Hindlimb muscle (tissue), 1 donor: Measurements from ENCODE around the gene PON3. TPM values are rescaled to one million over a fixed set of nuclear protein-coding genes. Genes with fewer than 3 reads are reported as not detected.
"Not testable (repeated sequence)": the region's sequence is repeated elsewhere in the genome, so short reads cannot be mapped to it uniquely, and the experiment has no call there.

ENCODE experiments used
- DNase-seq: peaks from one replicate; pipeline ENCODE4 v3.0.0-alpha.2; 2013
- polyA plus RNA-seq: library from polyadenylated mRNA; unstranded; fragments of 120-200 nt; gene quantifications from one replicate; pipeline ENCODE4 v1.2.1, GENCODE V29; 2013; ENCODE audit not compliant: insufficient read length

Gene PON3
- polyA plus RNA-seq, 1 donor = 5.6 TPM

DNA sequence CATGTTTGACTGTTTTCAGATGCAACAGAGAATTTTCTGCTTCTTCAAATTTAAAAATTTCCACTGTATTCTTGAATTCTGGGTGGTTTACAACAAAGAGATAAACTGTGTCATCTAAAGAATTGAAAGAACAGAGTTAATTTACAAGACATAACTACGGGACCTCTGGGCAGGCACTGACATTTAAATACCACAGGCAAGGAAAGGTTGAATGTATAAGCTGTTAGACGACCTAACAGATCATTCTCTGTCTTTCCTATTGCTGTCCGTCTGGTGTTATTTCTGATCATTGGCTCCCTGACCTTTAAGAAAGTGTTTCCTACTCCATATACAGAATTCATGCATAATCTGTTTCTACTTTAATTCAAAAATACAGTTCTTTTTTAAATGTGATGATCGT, 15.5 kb upstream of the PON3 start:
- DNase-seq = no peak

DNA sequence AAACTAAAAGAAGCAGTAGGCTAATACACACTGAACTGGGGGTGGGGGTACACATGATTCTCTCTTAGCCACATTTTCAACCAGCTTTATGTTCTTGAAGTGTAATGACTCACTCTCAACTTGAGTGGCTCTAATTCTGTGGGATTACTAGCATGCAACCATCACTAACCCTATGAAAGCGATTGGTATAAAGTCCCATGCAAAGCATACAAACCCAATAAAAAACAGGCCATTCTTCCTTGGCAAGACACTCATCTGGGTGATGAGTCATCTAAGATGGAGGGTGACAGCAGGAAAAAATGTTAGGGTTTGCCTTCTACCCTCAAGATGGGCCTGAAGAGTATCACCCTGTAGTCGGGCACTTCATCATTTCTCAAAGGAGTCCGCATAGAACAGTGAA, 14.9 kb upstream of the PON3 start:
- no peak for DNase-seq

DNA sequence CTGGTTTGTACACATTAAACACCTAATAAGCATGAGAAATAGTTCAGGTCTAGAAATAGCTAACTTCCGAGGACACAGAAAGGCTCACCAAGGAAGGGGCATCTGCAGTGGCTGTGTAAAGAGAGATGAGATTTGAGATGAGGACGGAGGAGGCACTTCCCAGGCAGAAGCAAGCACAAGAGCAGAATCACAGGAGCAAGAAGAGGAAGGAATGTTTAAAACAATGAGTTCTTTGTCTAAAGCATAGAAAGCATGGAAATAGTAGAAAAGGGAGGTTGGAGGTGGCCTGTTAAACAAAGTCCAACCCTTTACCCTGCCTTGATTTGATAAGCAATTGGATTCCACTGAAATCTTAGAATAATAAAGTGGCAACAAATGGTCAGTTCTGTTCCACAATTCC, 11.6 kb upstream of the PON3 start:
- no peak for DNase-seq

DNA sequence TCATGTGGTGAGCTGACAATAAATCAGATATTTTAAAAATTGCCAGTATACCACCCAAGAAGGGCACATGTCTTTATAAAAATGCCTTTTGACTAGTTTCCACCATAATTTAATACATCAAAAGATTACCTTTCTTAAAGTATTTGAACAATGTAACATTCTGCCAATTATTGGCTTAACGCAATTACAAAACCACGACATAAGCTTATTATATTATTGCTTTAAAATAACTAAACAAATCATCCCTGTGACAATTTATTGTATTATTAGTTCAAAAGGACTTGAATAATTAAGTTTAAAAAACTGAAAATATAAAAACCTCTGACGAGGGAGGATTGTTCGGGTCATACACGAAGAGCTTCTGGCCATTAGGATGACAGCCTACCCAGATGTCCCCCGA, 9.6 kb upstream of the PON3 start:
- DNase-seq = no peak

DNA sequence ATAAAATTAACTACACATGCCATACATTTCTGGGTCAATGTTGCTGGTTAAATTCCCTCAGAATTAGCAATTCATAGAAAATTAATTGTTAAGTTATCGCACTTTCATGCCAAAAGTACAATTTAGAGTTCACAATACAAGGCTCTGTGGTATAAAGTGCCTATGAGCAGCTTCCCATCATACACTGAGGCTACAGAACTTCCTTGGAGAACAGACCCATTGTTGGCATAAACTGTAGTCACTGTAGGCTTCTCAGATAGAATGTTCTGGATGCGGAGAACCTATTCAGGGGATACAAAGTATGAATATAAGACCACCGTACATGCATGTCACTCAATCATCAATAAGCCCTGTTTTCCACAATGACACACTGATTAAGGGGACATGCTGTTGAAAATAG, 9.0 kb upstream of the PON3 start:
- no peak for DNase-seq

DNA sequence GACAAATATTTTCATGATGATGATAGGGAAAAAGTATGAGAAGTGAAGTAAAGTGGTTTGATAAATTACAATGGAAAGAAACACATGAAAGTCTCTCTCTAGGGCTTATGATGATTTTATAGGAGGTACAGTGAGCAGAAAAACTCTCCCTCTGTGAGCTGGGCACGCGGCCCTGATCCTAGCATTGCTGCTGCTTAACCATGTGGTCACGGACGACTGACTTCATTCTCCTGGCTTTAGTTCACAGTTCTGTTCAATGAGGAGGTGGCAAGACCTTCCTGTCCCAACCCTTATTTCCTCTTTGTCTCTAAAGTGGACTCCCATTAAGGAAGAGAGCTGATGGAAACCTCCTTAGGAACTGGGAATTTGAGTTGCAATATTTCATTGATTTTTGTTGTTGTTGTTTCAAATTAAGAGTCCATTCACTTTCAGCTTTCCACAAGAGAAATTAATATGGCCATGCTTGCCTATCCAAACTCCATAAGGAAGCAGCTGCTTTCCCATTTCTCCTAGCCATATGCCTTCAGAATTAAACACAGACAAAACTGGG, 8.2 kb upstream of the PON3 start:
- peak; percentile 24 for DNase-seq

DNA sequence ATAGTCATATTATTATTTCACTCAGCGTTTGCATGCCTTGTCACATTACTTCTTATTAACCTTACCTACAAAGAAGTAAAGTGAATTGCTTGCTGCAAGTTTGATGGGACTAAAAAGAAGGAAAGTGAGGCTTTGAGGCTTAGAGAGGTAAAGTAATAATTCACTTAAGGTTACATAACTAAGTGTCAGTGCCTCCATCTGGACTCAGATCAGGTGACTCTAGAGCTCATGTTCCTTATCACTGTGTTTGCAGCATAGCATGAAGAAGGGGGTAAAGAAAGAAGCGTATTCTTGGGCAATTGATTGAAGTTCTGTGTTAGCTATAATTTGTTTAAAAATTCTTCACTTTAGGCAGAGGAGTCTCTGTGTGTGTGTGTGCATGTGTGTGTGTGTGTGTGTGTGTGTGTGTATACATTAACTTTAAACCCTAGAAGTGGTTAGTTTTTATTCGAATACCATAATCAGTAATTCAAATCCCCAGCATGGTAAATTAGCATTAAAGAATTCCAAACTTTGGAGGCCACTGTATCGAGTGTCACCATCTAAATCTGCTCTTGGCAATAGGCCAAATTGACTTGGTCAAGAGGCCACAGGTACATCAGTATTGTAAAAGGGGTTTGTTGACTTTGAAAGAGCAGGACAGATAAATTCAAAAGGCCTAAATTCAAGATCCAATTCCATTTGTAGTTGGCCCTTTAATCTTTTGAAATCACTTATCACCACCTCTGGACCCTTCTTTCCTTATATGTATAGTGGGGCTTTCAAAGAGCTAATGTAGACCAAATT, 2.2 kb upstream of the PON3 start:
- DNase-seq = no peak

DNA sequence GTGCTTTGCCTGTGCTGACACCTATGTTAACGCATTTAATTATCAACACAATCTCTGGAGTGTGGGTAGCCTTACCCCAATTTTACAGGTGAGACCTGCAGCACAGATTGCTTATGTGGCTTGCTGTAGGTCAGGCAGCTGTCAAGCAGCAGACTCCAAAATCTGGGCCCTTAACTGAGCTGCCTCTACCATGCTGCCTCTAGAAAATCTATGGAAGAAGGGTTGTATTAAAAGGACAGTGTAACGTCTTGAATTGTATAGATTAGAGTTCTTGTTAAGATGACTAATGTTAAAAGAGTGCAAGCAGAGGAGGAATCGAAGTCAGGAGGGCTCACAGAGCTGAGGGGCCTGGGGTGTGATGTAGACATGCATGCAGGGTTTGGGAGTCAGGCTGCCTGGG, 1.2 kb upstream of the PON3 start:
- DNase-seq = no peak

DNA sequence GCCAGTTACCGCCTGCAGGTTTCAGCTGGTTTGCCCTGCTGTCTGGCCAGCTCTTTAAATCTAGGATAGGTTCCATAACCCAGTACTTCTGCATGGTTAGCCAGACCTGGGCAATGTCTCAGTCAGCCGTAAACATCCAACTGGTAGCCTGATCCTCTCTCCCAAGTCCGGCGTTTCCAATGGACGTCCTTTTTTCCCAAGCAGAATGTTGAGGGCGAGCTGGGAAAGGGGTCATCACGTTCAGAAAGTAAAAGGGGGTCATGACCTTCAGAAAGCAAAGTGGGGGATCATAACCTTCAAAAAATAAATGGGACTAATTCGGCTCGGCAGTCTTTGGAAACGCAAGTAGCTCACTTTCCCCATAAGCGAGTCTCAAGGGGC, 430 bp downstream of the PON3 start:
- no peak for DNase-seq

DNA sequence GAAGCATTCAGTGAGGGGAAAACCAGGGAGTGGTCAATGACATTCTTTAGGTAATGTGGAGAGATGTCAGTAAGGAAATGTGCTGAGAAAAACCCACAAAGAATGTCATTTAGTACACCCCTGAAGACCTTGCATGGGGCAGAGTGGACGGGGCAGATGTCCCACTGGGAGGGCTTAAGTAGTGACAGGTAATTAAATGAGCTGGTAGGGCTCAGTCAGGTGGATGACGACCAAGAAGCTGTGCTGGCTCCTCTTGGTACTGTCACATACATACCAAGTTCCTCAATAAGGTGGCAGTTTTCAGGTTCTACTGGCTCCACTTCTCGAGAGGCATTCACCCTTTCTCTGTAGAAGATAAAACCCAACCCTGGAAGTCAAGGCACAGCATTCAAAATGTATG, 1.8 kb downstream of the PON3 start:
- no peak for DNase-seq

DNA sequence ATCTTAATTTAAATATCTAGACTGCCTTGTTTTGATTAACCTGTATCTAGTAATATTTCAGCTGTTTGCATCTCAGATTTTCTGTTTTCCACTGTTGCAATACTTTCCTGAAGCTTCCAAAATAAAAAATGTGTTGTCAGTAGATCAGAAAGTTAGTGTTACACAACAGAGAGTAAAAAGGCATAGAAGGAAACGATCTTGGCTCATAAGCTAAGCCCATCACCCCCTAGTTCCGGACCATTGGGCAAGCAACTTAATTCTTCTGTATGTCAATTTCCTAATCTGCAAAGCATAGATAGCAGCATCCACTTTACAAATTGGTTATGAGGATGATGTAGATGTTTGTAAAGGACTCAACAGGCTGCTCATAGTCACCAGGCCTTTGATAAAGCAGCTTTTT, 4.4 kb downstream of the PON3 start:
- no peak for DNase-seq

DNA sequence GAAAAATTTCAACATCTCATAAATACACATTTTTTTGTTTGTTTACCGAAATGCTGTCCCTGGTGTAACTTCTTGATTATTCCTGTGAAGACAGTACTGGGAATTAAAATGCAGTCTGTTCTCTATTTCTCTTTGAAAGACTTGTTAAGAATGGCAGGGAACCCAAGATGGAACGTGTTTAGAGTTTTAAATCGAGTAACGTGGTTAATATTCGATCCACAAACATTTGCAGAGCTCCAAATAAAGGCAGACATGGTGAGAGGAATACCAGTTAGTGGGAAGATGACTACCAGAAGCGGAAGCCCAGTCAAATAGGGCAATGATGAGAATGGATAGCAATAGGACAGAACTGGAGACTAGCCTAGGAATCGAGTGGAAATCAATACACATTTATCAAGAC, 6.7 kb downstream of the PON3 start:
- no peak for DNase-seq

DNA sequence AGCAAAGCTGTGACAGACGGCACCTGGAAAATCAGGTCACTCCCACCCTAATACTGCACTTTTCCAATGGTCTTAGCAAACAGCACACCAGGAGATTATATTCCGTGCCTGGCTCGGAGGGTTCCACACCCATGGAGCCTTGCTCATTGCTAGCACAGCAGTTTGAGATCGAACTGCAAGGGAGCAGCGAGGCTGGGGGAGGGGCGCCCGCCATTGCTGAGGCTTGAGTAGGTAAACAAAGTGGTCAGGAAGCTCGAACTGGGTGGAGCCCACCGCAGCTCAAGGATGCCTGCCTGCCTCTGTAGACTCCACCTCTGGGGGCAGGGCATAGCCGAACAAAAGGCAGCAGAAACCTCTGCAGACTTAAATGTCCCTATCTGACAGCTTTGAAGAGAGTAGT, 16.7 kb downstream of the PON3 start:
- DNase-seq = not testable (repeated sequence)

DNA sequence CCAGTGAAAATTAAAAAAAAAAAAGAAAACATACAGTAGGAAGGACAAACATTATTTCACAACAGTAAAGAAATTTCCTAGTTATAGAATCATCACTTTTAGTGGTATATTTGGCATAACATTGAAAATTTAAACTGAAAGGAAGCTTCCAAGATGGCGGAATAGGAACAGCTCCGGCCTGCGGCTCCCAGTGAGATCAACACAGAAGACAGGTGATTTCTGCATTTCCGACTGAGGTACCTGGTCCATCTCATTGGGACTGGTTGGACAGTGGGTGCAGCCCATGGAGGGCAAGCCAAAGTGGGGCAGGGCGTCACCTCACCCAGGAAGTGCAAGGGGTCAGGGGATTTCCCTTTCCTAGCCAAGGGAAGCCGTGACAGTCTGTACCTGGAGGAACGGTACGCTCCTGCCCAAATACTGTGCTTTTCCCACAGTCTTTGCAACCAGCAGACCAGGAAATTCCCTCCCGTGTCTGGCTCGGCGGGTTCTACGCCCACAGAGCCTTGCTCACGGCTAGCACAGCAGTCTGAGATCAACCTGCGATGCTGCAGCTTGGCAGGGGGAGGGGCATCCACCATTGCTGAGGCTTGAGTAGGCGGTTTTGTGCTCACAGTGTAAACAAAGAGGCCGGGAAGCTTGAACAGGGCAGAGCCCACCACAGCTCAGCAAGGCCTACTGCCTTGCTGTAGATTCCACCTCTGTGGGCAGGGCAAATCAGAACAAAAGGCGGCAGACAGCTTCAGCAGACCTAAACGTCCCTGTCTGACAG, 19.4 kb downstream of the PON3 start:
- DNase-seq = no peak

DNA sequence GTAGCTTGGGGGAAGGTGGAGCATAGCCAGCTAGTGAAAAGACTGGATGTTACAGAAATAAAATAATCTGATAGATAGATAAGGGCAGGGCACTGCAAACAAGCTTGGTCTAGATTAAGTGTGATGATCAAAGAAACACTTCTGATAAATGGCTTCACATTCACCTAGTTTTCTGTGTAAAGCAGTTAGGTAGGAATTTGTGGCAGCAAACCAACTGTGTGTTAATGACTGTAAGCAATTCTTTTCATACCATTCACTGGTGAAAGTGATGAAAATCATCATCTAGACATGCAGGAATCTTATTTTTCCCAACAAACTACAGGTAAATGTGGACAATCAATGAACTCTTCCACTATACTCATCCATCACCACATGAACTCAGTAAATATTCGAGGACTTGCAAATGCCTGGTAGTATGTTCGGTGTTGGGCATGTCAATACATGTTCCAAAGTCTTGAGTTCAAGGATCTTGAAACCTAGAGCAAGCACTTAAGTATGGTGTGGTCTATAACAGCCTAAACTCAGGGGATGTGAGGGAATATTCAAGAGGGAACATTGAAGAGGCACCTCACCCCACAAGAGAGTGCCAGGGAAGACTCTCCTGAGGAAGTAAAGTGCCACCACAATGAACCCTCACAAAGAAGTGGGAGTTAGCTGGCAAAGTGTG, 20.5 kb downstream of the PON3 start:
- no peak for DNase-seq

DNA sequence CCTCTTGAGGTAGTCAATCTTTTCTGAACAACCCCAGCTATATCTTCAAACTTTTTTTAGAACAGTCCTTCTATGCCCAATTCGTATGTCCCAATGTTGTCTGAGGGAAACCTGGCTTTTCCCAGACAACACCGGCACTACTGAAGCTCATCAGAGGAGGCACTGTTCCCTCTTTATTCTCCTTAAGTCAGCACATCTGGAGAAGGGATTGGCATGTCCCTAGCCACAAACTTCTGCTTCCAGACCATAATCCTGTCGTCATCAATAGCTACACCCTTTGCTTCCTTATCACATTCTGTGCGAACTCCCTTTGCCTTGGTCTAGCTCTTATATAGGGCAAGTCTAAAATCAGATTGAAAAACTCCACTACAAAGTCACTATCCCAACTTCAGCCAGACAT, 22.9 kb downstream of the PON3 start:
- no peak for DNase-seq

DNA sequence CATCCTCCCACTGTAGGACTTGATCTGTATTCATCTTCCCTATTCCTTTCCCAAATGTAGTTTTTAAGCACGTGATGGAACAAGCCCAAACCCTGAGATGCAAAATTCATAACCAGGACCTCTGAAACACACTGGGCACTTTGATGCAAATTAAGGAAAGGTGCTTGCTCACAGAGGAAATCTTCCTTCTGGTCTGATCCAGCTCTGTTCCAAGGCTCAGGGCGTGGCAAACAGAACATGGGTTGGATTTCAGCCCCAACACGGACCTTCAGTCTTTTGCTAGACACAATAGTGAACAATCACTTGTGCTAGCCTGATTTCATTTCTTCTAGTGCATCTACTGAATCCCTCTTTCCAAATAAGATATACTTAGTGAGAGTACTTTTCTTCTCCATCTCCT, 27.9 kb downstream of the PON3 start:
- DNase-seq = no peak

DNA sequence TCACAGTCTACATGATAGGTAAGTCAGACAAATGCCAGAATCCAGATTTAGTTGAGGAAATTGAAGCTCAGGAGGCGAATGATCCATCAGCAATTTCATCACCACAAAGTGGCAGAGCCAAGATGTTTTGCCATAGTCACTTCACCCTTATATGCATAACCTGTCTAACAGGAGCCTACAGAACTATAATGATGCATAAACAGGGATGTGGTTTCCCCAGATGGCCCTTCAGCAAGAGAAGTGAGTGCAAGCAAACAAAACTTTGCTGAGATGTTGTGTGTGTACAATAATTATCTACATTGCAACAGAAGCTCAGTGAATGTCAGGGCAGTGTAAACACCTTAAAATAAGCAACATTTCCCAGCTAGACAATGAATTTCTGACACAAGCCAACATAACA, 28.6 kb downstream of the PON3 start:
- no peak for DNase-seq

DNA sequence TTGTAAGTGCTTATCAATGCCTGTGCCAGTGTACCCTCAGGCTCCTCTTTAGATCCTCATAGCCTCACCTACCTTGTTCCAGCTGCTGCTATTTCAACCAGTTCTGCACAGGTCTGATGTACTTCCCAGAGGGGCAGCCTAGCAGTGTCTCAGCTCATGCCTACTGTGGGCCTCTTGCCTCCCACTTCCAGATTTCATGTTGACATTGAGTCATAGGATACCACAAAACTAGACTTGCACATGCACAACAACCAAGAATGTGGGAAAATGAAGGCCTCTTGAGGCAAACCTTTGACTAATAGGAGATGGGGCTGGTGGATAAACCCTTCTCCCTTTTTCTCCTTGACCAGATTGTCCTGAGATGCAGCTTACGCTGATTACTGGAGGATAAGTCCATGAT, 31.0 kb downstream of the PON3 start:
- no peak for DNase-seq

DNA sequence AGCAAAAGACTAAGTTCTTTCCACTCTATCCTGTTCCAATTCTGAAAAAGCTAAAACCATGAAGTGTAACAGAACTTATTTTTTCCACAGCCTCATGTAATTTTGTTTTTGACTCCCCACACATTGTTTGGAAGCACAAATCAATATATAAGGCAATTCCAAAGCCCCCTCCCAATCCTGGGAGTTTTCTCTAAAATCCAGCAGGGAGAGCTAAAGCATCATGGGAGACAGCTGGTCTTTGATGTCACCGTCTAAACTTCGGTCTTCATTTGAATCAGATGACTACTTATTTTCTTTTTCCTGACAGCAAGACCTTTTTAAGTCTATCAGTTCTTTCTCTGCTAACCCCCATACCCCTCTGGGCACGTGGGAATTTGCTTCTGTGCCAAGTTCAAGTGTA, 38.6 kb downstream of the PON3 start:
- DNase-seq = no peak

DNA sequence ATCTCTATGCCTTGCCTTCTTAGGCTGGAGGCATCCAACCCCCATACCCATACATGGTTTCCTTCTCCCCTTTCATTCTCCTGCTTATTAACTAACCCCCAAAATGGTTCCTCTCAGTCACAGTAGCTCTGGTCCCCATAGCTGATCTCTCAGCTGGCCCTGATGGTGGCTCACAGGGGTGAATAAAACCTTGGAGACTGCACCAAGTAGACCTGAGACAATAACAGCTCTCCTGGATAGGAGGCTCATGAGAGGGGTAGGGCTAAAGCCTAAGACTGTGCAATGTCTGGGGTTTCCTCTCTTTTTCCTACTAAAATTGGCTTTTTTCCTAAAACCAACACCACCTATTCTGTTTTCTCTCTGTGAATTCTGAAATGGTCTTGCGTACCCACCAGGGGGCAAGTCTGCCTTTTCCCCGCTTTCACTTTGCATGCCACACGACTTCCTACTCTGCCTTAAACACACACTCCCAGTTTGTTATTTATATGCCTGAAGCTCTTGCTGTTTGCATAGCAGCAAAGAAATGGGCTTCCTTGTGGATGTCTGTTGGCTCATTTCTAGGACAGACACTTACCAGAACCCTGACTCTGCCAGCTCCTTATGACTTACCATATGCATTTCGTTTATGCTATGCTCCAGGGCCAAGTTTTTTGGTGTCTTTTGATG, 53.4 kb downstream of the PON3 start:
- DNase-seq = no peak

DNA sequence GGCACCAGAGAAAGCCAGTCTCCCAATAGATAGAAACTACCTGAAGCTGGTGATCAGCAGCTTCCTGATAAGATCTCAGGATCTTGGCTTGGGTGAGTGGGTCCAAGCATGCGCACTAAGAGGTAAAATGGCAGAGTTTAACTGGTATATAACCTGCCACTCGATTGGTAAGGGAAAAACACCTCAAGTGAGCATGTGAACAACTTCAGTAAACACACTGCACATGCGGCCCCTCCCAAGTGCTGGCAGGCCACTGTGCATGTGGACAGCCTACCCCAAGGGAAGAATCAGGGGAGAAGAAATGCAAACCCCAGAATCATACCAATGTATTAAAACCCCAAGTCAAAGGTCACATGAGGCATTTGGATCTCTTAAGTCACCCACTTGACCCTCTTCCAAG, 54.1 kb downstream of the PON3 start:
- DNase-seq = no peak

DNA sequence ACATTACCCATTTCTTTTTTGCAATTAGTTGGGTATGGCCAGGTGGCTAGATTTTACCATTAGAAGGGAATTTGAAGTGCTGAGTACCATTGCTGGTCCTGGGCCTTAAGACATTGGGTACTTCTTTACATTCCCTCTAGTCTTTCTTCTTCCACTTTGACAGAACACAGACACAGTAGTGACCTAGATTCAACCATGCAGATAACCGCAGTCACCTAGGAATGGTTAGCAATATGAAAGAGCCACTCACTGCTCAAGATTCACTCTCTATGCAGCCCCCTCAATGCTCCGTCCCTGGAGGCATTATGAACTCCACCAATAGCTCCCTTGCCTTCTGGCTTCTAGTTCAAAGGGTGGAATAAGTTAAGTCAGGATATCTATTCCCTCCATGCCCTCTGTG, 55.7 kb downstream of the PON3 start:
- no peak for DNase-seq
